Urothelium cell line (cell line): ENCODE data around the gene NR0B1.

Experiments
- DNase-seq: peaks from one replicate; pipeline ENCODE4 v3.0.0; 2011; ENCODE audit warnings: low spot score, mixed read lengths
- FAIRE-seq: peaks from 2 replicates; lab custom pipeline; 2011; peaks lifted over from hg19 to GRCh38; lab: Jason Lieb, UNC

The NR0B1 gene, protein sequence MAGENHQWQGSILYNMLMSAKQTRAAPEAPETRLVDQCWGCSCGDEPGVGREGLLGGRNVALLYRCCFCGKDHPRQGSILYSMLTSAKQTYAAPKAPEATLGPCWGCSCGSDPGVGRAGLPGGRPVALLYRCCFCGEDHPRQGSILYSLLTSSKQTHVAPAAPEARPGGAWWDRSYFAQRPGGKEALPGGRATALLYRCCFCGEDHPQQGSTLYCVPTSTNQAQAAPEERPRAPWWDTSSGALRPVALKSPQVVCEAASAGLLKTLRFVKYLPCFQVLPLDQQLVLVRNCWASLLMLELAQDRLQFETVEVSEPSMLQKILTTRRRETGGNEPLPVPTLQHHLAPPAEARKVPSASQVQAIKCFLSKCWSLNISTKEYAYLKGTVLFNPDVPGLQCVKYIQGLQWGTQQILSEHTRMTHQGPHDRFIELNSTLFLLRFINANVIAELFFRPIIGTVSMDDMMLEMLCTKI

DNA sequence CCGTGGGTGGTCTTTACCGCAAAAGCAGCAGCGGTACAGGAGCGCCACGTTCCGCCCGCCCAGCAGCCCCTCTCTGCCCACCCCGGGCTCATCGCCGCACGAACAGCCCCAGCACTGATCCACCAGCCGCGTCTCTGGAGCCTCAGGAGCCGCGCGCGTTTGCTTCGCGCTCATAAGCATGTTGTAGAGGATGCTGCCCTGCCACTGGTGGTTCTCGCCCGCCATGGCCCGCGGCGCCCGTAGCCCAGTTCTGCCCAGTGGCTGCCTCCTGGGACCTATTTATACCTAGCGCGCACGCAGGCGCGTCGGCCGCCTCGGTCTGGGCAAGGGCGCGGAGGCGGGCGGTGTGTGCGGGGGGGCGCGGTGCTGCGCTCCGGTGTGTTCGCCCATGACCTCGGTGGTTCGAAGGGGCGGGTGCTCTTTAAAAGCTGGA lies at the start of gene NR0B1:
TSS of gene NR0B1 (minus strand) at position 252 of the 433 bp plus-strand sequence. CDS start at position 225, 27 bp downstream.
- peak; percentile 24 for DNase-seq
- FAIRE-seq = no peak

DNA sequence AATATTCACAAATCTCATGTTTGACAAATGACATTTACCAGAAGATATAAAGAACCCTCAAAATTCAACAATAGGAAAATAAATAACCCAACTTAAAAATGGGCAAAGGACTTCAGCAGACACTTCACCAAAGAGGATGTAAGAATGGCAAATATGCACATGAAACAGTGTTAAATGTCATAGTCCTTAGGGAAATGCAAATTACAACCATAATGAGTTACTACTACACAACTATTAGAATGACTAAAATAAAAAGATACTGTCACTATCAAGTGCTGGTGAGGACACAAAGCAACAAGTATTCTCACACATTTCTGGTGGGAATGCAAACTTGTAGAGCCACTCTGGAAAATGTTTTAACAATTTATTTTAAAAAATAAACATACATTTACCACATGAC lies 40.8 kb upstream of the NR0B1 start:
- DNase-seq = no peak
- no peak for FAIRE-seq

GRCh38 chrX:30343206-30343605 lies 34.0 kb upstream of the NR0B1 start:
- DNase-seq = no peak
- FAIRE-seq = no peak

DNA sequence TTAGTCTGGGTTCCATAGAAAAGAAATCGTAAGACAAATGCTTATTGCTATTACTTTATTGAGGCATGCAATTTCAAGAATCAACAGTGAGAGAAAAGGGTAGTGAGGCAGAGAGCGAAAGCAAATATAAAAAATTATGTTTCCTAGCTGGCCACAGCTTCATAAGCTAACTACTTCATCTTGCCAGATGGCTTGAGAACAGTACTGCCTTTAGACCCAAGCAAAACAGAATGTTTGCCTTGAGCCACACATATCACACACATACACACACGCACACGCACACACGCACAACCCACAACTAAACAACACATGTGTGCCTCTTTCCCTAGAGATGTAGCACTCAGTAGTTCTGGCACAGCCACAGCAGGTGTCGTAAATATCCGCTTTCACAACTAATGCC lies 31.6 kb upstream of the NR0B1 start:
- DNase-seq (no peak), FAIRE-seq (no peak)

GRCh38 chrX:30327762-30328161 lies 18.6 kb upstream of the NR0B1 start:
- DNase-seq (no peak), FAIRE-seq (no peak)

GRCh38 chrX:30317308-30317707 lies 8.1 kb upstream of the NR0B1 start:
- FAIRE-seq (no peak), DNase-seq (no peak)

- DNase-seq = no peak
These were observed 4.1 kb upstream of the NR0B1 start for GRCh38 chrX:30313322-30313721.

GRCh38 chrX:30312858-30313257 lies 3.7 kb upstream of the NR0B1 start:
- FAIRE-seq (no peak), DNase-seq (no peak)

More at GRCh38 chrX:30313322-30313721, 4.1 kb upstream of the NR0B1 start:
- no peak for FAIRE-seq

GRCh38 chrX:30310429-30311206 lies 1.4 kb upstream of the NR0B1 start:
- DNase-seq = no peak
- no peak for FAIRE-seq

- DNase-seq (peak; percentile 33), FAIRE-seq (no peak)
These were observed 689 bp downstream of the NR0B1 start for GRCh38 chrX:30308263-30309138.

GRCh38 chrX:30307466-30307865 lies 1.7 kb downstream of the NR0B1 start:
- FAIRE-seq = no peak
- DNase-seq = no peak

DNA sequence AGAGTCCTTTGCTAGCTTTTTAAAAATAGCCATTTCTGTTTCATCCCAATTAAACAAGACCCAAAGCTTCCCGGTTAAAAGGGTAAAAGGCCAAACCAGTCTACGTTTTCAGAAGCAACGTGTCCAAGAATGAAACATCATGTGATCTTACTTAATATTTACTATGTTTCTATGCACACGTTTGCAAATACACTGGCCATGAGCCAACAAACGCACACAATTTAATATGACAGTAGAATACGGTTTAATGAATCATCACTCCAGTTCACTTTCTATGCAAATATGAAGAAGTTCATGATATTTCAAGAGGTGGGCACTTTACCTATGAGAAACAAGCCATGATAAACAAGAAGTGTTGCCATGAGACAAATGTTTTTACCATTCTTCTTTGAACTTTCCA lies 4.3 kb downstream of the NR0B1 start:
- FAIRE-seq (no peak), DNase-seq (no peak)

DNA sequence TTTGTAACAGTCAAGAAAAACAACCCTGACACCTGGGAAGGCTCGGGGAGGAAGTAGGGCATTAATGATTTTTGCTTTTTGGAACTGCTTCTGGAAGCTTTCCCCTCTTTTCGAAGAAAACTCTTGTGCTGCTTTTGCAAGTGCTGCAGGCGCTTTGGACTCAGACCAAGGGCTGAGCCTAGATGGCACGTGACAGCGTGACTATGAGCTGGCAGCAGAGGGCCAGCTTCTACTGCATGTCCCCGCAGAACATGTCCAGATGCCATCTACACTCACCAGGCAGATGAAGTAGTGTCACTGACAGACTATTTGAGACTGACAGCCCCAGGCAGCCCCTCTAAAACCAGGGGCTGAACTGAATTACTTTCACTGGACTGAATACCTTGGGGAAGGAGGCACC lies 6.2 kb downstream of the NR0B1 start:
- DNase-seq = no peak
- no peak for FAIRE-seq

DNA sequence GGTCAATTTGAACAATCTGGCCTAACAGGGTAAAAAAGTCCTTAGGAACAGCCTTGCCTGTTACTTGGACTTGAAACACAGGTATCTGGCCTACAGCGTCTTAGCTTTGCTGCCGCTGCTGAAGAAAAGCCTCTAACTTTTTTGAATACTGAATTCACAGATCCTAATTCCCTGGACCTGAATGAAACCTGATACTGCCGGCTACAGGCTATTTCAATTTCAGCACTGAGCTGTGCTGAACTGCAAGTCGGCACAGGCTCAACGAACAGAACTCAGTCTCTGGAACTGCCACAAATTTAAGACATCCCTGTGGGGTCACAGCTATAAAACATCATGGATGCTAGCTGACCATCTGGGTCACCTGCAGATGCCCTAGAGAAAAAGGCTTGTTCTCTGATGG lies 7.2 kb downstream of the NR0B1 start:
- DNase-seq (no peak), FAIRE-seq (no peak)

- DNase-seq (no peak), FAIRE-seq (no peak)
These were observed 8.0 kb downstream of the NR0B1 start for GRCh38 chrX:30301208-30301607.

GRCh38 chrX:30296408-30297254 lies 12.6 kb downstream of the NR0B1 start:
- FAIRE-seq = no peak
- DNase-seq = no peak

DNA sequence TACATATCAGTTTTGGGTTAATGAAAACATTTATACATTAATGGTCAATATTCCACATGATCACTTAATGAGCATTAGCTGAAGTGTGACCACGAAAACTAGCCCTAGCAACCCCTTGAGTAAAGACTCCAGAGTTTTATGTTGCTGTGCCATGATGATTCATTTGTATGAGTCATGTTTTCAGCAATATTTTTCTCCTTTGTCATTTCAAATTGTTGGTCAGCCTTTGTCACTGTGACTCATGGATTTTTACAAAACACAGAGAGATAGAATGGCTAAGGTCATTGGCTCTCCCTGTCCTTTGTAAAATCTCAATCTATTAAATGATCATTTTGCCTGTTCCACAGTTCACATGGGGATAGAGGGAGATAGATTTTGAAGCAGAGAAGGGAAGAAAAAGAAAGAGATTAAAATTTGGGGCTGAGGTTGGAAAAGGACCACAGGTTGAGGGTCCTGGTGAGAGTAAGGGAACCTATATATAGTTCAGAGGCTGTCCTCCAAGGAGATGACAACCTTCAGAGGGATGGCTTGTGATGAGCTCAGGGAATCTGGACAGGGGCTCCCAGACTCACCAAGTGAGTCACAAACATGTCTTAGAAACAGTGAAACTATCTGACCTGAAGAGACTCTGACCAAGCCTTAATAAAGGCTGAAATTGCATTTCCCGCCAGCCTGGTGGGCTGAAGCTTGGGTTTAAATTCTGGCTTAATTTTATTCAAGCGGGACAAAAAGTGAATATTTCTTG lies 25.6 kb downstream of the NR0B1 start:
- FAIRE-seq = no peak
- DNase-seq = peak; percentile 25

DNA sequence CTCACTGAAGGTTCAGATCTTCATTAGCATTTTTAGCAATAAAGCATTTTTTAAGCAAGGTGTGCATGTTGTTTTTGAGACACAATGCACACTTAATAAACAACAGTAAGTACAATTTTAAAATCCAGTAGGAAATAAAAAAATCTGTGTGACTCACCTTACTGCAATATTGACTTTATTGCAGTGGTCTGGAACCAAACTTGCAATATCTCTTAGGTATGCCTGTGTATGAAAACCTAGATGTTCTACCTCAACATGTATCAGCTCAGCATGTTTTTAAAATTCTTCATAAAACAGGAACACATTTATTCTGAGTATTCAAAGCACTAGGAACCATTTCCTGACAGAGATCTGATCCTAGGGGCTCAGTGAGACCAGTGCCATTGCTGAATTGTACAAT lies 26.7 kb downstream of the NR0B1 start:
- DNase-seq (no peak), FAIRE-seq (no peak)

DNA sequence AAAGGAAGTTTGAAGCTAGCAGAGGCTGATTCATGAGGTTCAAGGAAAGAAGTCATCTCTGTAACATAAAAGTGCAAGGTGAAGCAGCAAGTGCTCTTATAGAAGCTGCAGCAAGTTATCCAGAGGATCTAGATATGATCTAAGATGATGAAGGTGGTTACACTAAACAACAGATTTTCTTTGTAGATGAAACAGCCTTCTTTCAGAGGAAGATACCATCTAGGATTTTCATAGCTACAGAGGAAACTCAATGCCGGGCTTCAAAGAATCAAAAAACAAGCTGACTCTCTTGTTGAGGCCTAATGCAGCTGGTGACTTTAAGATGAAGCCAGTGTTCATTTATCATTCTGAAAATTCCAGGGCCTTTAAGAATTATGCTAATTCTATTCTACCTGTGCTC lies 28.8 kb downstream of the NR0B1 start:
- no peak for FAIRE-seq
- no peak for DNase-seq
